Measurements from ENCODE around the gene TRIM56.
"Not testable (repeated sequence)": the region's sequence is repeated elsewhere in the genome, so short reads cannot be mapped to it uniquely, and the experiment has no call there.

TRIM56 gene

DNA sequence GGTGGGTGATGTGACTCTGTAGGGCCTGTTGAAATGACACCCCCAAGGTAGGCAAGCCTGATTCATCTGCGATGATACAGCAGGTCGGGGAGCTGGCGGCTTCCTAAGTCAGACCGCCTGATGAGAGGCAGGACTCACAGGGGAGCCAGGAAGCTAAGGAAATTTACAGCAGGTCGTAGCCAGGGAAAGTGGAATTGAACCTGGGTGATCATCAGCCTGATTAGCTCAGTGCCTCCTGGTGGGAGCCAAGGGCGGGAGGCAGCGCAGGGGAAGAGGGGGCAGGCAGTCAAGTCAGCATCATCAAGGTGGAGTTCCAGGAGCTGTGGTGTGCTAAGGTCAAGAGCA lies 18.5 kb upstream of the TRIM56 start:
- Histone ChIP-seq H3K79me2 (ENCODE audit: low read length) (no peaks in the 10 kb centered on the region), H4K20me1 (ENCODE audit: insufficient read depth, low read length) (no peaks in the 10 kb centered on the region), H3K4me2 (ENCODE audit: low read length) (no peak overlapping the region), H3K27ac (ENCODE audit: low read length) (no peak overlapping the region), H3K9me3 (ENCODE audit: insufficient read depth, low read length) (no peaks in the 10 kb centered on the region), H3K4me3 (ENCODE audit: low read length) (no peak overlapping the region), H3K9ac (ENCODE audit: low read length) (no peak overlapping the region), H3K4me1 (ENCODE audit: low read length) (no peaks in the 10 kb centered on the region), H3K27me3 (ENCODE audit: low read depth, low read length) (no peaks in the 10 kb centered on the region), H3K36me3 (replicated peaks; ENCODE audit: low read depth, low read length) (no peaks in the 10 kb centered on the region), H2AFZ (ENCODE audit: low read depth, low read length) (no peak overlapping the region)
- TF ChIP-seq, protein P1, sequence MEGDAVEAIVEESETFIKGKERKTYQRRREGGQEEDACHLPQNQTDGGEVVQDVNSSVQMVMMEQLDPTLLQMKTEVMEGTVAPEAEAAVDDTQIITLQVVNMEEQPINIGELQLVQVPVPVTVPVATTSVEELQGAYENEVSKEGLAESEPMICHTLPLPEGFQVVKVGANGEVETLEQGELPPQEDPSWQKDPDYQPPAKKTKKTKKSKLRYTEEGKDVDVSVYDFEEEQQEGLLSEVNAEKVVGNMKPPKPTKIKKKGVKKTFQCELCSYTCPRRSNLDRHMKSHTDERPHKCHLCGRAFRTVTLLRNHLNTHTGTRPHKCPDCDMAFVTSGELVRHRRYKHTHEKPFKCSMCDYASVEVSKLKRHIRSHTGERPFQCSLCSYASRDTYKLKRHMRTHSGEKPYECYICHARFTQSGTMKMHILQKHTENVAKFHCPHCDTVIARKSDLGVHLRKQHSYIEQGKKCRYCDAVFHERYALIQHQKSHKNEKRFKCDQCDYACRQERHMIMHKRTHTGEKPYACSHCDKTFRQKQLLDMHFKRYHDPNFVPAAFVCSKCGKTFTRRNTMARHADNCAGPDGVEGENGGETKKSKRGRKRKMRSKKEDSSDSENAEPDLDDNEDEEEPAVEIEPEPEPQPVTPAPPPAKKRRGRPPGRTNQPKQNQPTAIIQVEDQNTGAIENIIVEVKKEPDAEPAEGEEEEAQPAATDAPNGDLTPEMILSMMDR (IDR thresholded peaks at IDR 0.05; ENCODE audit: low read depth, low read length), result no peak
- TF ChIP-seq EZH2phosphoT487 (IDR thresholded peaks at IDR 0.05; ENCODE audit: low read depth), result no peak

DNA sequence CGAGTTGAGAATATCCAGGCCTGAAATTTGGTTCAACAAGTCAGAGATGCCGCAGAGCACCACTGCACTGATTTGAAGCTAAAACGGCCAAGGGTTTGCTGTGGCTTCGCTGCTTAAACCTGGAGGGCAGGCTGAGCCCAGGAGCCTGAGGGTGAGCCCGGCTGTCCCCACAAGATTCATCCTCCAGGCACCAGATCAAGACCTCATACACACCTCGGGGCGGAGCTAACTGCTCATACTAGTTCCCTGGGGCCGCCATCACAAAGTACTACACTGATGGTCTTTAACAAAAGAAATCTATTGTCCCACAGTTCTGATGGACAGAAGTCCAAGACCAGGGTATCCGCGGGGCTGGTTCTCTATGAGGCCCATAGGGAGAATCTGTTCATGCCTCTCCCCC lies 16.9 kb upstream of the TRIM56 start:
- Histone ChIP-seq H3K79me2 (ENCODE audit: low read length) (no peaks in the 10 kb centered on the region), H3K27ac (ENCODE audit: low read length) (no peak overlapping the region), H3K4me2 (ENCODE audit: low read length) (no peak overlapping the region), H3K4me1 (ENCODE audit: low read length) (no peaks in the 10 kb centered on the region), H3K36me3 (replicated peaks; ENCODE audit: low read depth, low read length) (no peaks in the 10 kb centered on the region), H4K20me1 (ENCODE audit: insufficient read depth, low read length) (no peaks in the 10 kb centered on the region), H3K9me3 (ENCODE audit: insufficient read depth, low read length) (no peaks in the 10 kb centered on the region), H3K4me3 (ENCODE audit: low read length) (no peak overlapping the region), H3K27me3 (ENCODE audit: low read depth, low read length) (no peaks in the 10 kb centered on the region), H2AFZ (ENCODE audit: low read depth, low read length) (no peak overlapping the region), H3K9ac (ENCODE audit: low read length) (no peak overlapping the region)
- no peak for TF ChIP-seq EZH2phosphoT487 (IDR thresholded peaks at IDR 0.05; ENCODE audit: low read depth)
- TF ChIP-seq, protein P1 (IDR thresholded peaks at IDR 0.05; ENCODE audit: low read depth, low read length), result no peak

GRCh38 chr7:101071362-101072104 lies 13.7 kb upstream of the TRIM56 start:
- H3K36me3 ChIP-seq (replicated peaks; ENCODE audit: low read depth, low read length); H3K4me3 ChIP-seq (ENCODE audit: low read length); H3K27ac ChIP-seq (ENCODE audit: low read length); H2AFZ ChIP-seq (ENCODE audit: low read depth, low read length); H3K27me3 ChIP-seq (ENCODE audit: low read depth, low read length); H4K20me1 ChIP-seq (ENCODE audit: insufficient read depth, low read length); H3K9me3 ChIP-seq (ENCODE audit: insufficient read depth, low read length); H3K4me1 ChIP-seq (ENCODE audit: low read length); H3K9ac ChIP-seq (ENCODE audit: low read length); H3K4me2 ChIP-seq (ENCODE audit: low read length); H3K79me2 ChIP-seq (ENCODE audit: low read length): not testable (repeated sequence)

DNA sequence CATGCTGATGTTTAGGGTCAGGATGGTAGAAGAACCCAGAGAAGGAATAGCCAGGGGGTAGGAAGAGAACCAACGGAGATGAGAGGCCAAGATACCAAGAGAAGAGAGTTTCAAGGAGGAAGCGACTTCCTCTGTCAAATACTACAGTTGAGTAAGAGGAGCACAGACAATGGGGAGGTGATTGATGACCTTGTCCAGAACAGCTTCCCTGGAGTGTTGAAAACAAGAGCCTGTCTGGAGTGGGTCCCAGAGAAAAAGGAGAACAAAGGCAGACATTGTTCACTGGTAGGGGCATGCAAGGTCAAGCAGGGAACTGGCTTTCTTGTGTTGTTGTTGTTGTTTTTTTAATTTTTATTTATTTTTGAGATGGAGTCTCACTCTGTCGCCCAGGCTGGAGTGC lies 9.6 kb upstream of the TRIM56 start:
- H3K4me2 ChIP-seq (ENCODE audit: low read length), result no peak overlapping the region
- peaks cover 10% of the 10 kb centered on the region for H3K4me1 ChIP-seq (ENCODE audit: low read length)
- no peaks in the 10 kb centered on the region for H3K79me2 ChIP-seq (ENCODE audit: low read length)
- no peak overlapping the region for H3K9ac ChIP-seq (ENCODE audit: low read length)
- H3K27ac ChIP-seq (ENCODE audit: low read length), result no peak overlapping the region
- no peak overlapping the region for H2AFZ ChIP-seq (ENCODE audit: low read depth, low read length)
- H3K27me3 ChIP-seq (ENCODE audit: low read depth, low read length), result no peaks in the 10 kb centered on the region
- no peaks in the 10 kb centered on the region for H3K36me3 ChIP-seq (replicated peaks; ENCODE audit: low read depth, low read length)
- no peaks in the 10 kb centered on the region for H4K20me1 ChIP-seq (ENCODE audit: insufficient read depth, low read length)
- no peaks in the 10 kb centered on the region for H3K9me3 ChIP-seq (ENCODE audit: insufficient read depth, low read length)
- no peak for TF ChIP-seq EZH2phosphoT487 (IDR thresholded peaks at IDR 0.05; ENCODE audit: low read depth)
- TF ChIP-seq, protein P1 (IDR thresholded peaks at IDR 0.05; ENCODE audit: low read depth, low read length), result no peak
- no peak overlapping the region for H3K4me3 ChIP-seq (ENCODE audit: low read length)

DNA sequence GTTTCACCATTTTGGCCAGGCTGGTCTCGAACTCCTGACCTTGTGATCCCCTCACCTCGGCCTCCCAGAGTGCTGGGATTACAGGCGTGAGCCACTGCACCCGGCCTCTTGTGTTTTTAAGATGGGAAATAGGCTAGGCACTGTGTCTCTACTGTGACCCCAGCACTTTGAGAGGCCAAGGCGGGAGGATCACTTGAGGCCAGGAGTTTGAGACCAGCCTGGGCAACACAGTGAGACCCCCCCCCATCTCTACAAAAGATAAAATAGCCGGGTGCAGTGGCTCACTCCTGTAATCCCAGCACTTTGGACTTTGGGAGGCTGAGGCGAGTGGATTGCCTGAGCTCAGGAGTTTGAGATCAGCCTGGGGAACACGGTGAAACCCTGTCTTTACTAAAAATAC lies 9.1 kb upstream of the TRIM56 start:
- H3K9ac ChIP-seq (ENCODE audit: low read length); H3K4me1 ChIP-seq (ENCODE audit: low read length); H3K9me3 ChIP-seq (ENCODE audit: insufficient read depth, low read length); H3K27me3 ChIP-seq (ENCODE audit: low read depth, low read length); H4K20me1 ChIP-seq (ENCODE audit: insufficient read depth, low read length); H3K4me3 ChIP-seq (ENCODE audit: low read length); H3K27ac ChIP-seq (ENCODE audit: low read length); H2AFZ ChIP-seq (ENCODE audit: low read depth, low read length); H3K79me2 ChIP-seq (ENCODE audit: low read length); H3K36me3 ChIP-seq (replicated peaks; ENCODE audit: low read depth, low read length); H3K4me2 ChIP-seq (ENCODE audit: low read length): not testable (repeated sequence)

All from OCI-LY3 (cell line).